ENCODE data around the gene APMAP.

APMAP gene

DNA sequence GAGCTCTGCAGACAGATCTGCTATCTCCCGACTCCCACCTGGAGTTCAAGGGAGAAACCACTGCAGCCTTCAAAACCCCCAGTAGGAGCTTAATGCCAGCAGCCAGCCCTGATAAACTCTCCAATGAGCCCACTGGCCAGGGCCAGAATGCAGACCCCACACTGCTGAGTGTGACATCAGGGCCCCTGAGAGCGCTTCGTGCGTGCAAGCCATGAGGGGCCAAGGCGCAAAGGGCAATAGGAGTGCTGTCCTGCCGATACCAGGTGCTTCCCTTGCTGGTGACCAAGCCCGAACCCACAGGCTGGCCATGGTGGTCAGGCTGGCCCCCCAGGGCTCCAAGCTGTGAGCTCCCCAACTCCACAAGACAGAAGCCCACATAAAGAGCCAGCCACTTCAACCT lies 76.7 kb downstream of the APMAP start:
- no peak for DNase-seq (ENCODE audit: low read depth, low spot score)
- H3K27ac ChIP-seq, result no peak overlapping the region

DNA sequence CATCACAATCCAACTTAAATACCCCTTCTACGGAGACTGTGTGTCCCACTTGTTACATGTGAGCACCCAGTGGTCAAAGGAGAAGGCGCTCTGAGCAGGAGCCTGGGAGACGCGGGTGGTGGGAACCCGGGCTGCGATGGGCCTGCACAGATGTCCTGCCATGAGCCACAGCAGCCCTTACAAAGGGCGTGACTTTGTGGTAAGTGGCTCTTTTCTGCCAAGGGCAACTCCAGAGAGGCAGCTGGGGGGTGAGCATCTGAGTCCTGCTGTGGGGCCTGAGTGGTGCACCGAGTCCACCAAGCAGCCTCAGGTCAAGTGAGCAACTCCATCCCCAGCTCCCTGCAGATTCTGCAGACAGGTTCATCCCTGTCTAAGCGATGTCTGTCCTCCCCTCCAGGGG lies 77.1 kb downstream of the APMAP start:
- no peak for DNase-seq (ENCODE audit: low read depth, low spot score)
- H3K27ac ChIP-seq, result no peak overlapping the region

DNA sequence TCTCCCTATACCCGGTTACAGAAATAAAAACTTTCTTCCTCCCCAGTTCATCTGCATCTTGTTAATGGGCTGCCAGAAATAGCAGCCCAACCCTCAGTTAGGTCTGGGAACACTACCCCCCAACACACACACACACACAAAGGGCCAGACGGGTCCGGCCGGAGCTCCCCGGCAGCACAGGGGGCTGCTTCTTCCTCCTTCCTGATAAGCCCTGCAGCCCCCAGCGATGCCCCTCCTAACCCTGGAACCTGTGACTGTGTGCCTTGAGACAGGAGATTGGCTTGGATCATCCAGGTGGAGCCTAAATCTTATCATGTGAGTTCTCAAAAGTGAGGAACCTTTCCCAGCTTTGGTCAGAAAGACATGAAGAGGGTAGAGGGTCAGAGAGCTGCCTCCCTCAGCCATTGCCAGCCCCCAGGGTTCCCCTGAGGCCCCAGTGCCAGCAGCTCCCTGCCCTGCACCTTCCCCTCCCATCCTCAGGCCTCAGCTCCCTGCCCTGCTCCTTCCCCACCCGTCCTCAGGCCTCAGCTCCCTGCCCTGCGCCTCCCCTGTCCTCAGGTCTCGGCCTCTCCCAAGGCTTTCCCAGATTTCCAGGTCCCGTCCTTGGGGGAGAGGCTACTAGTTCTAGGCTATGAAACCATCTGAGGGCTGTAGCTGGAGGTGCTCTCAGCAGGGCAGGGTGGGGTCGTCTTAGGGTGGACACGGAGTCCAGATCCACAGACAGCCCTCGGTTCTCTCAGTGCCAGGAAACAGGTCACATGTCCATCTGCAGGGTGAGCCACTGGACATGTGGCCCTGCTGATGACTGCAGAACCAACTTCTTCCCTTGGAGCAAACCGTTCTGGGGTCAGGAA lies 77.9 kb downstream of the APMAP start:
- DNase-seq (ENCODE audit: low read depth, low spot score), result no peak
- no peak overlapping the region for H3K27ac ChIP-seq

DNA sequence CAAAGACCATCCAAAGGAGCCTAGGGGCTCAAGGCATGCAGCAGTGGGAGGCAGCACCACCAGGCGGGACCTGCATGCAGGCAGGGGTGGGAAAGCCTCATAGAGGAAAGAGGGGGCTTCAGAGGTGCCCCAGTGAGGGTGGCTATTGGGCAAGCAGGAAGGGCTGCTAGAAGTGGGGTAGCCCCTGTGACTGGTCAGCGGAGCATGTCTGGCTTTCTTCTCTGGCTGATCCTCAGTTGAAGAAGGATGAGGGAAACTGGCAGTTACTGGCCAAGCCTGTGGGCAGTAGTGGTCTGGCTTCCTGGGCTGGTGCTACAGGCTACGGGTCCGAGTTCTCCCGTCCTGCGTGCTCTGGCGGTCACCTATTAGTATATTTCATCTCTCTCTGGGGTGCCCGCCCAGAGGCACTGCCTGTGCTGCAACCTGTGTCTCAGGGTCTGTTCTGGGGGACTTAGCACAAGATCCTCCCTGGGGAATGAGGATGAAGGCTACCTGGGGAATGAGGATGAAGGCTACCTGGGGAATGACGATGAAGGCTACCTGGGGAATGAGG lies 79.4 kb downstream of the APMAP start:
- DNase-seq (ENCODE audit: low read depth, low spot score), result no peak
- no peak overlapping the region for H3K27ac ChIP-seq

Measured in epithelial cell of prostate (primary cell).